A549 treated with CpdA at 1 μM for 4 hours (cell line): Measurements from ENCODE around the gene ME3. TPM values are rescaled to one million over a fixed set of nuclear protein-coding genes. Genes with fewer than 3 reads are reported as not detected.

ENCODE experiments used
- total RNA-seq: library from RNA; stranded (reverse); fragments of 200-300 nt; extraction: Qiagen RNA extraction; gene quantifications from 5 replicates; pipeline ENCODE4 v1.2.3, GENCODE V29; 2022; ENCODE audit warnings: low read depth

The ME3 gene
- total RNA-seq: 14.1 to 24.0 TPM (median 18.3 TPM) in 5 replicates

DNA sequence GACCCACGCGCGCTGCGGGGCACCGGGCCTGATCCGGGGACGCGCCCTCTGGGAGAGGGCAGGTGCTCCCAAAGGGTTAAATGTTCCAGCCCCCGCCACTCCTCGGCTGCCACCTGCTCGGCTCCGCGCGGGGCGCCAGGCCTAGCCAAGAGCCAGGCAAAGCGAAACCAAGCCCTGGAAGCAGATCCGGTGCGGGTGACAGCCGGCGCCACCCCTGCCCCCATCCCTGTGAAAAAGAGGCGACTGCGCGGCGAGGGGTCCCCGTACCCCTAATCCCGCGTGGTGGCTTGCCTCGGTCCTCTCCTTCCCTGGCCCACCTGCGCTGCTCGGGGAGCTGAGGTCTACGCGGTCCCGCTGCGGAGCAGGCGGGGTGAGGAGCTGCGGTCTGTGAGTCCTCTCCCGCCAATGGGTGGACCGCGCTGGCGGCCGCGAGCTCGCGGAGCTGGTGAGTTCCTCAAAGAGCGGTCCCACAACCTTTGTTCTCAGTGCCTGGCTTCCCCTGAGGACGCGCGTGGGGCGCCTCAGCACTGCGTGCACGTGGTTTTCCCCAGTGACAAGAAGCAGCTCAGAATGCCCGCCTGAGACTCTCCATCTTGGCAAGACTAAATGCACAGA is at the start of gene ME3:
TSS of gene ME3 (minus strand) at position 610 of the 615 bp plus-strand sequence.

Other genes starting within 250 kb of the ME3 start
- 470 to 536 TPM (median 517 TPM) in 5 replicates for gene PRSS23, start 127.9 kb upstream of the ME3 start, total RNA-seq